ENCODE results near the gene ZC3HAV1. TPM values are rescaled to one million over a fixed set of nuclear protein-coding genes. Genes with fewer than 3 reads are reported as not detected.

ZC3HAV1 gene
- total and polyA plus RNA-seq, 9 of the 15 experiments (the other 6 are each of a cell fraction or from before 2014, with no cell fraction given) = 11.9 to 40.5 (median 23.9) TPM

GRCh38 chr7:139038691-139039090 is 70.8 kb downstream of the ZC3HAV1 start (continued):
- no peak for TF ChIP-seq MITF (IDR thresholded peaks at IDR 0.05)
- no peak for TF ChIP-seq CBX8 (IDR thresholded peaks at IDR 0.05; ENCODE audit: borderline replicate concordance, extremely low read depth, low read depth, low read length, poor library complexity, severe bottlenecking)

GRCh38 chr7:139036901-139037300 is 72.6 kb downstream of the ZC3HAV1 start:
- POLR2A ChIA-PET = no interaction called here

More at GRCh38 chr7:139036901-139037300, 72.6 kb downstream of the ZC3HAV1 start:
- H3K4me3 ChIP-seq = no peak overlapping the region
- no peaks in the 10 kb centered on the region for H3K79me2 ChIP-seq (ENCODE audit: control insufficient read depth, insufficient read depth, low read length)
- peaks cover 0 to 3% of the 10 kb centered on the region in 2 experiments; a peak in 1 of 5 replicates for H3K27me3 ChIP-seq (ENCODE audit: control insufficient read depth in 2 of 2, insufficient read depth in 2 of 2, low read length in 2 of 2)
- FAIRE-seq = no peak
- no peak overlapping the region for H3K9ac ChIP-seq (ENCODE audit: insufficient read depth in 1 of 2, low read depth in 2 of 2, low read length in 2 of 2)
- peaks cover 12 to 16% of the 10 kb centered on the region in 2 experiments; a peak in 4 of 5 replicates for H3K4me1 ChIP-seq (replicated peaks in 1 of 2; ENCODE audit: control insufficient read depth in 2 of 2, insufficient read depth in 2 of 2, low read length in 2 of 2)
- no peaks in the 10 kb centered on the region for H4K20me1 ChIP-seq (replicated peaks; ENCODE audit: control insufficient read depth, insufficient read depth, low read length)
- 4% methylated on average over 3 of the region's 3 CpGs for WGBS (ENCODE audit: insufficient coverage, low coverage, missing lambda C conversion rate)
- TF ChIP-seq NFIC (IDR thresholded peaks at IDR 0.05) (peak; percentile 69), MBD1 (CRISPR knock-in tag; IDR thresholded peaks at IDR 0.05) (no peak)
- H3K9me1 ChIP-seq (ENCODE audit: control insufficient read depth, insufficient read depth, low read length) = no peaks in the 10 kb centered on the region
- in situ Hi-C loops (cut with MboI) (no loop called here), intact Hi-C loops (cut with micrococcal nuclease) (no loop called here)
- ATAC-seq = no peak
- CTCF ChIA-PET (ENCODE audit: low intra/inter-chr PET ratio) = no interaction called here
- H3K4me2 ChIP-seq (ENCODE audit: insufficient read depth, low read length) = no peak overlapping the region
- H3K27ac ChIP-seq (ENCODE audit: extremely low read depth, low read depth, low read length) = no peak overlapping the region
- no TSS peak for BruUV-seq (replicated peaks)
- no peaks in the 10 kb centered on the region for H3K36me3 ChIP-seq (ENCODE audit: control insufficient read depth, insufficient read depth, low read length)
- H2AFZ ChIP-seq (ENCODE audit: low read depth, low read length) = no peak overlapping the region
- no peaks in the 10 kb centered on the region for H3K9me3 ChIP-seq (replicated peaks; ENCODE audit: control insufficient read depth, insufficient read depth, low read depth, low read length)
- no peak for DNase-seq (ENCODE audit: extremely low read depth in 1 of 4, low spot score in 3 of 4)

Measured in K562 (cell line).